Iris pigment epithelial cell (primary cell): ENCODE results near the gene OTUD3.
"Not testable (repeated sequence)": the region's sequence is repeated elsewhere in the genome, so short reads cannot be mapped to it uniquely, and the experiment has no call there.

Experiments used
- DNase-seq: peaks from one replicate; pipeline ENCODE4 v3.0.0-alpha.2; 2011; ENCODE audit warnings: low read depth

The OTUD3 gene

GRCh38 chr1:19882111-19883071 lies at the start of gene OTUD3:
Gene OTUD3 (plus strand): TSS chr1:19882395. CDS start chr1:19882514, 119 bp downstream.
- peak; percentile 96 for DNase-seq

GRCh38 chr1:19835578-19835977 lies 46.6 kb upstream of the OTUD3 start:
- no peak for DNase-seq

GRCh38 chr1:19837866-19838265 lies 44.3 kb upstream of the OTUD3 start:
- no peak for DNase-seq

- DNase-seq = peak; percentile 40
Observed at GRCh38 chr1:19840228-19840627, 42.0 kb upstream of the OTUD3 start.

- no peak for DNase-seq
Observed at GRCh38 chr1:19844731-19845495, 37.3 kb upstream of the OTUD3 start.

- no peak for DNase-seq
Observed at GRCh38 chr1:19845555-19845954, 36.6 kb upstream of the OTUD3 start.

- no peak for DNase-seq
Observed at GRCh38 chr1:19846338-19846737, 35.9 kb upstream of the OTUD3 start.

- DNase-seq = not testable (repeated sequence)
Observed at GRCh38 chr1:19847334-19847733, 34.9 kb upstream of the OTUD3 start.

- not testable (repeated sequence) for DNase-seq
Observed at GRCh38 chr1:19849307-19849706, 32.9 kb upstream of the OTUD3 start.

GRCh38 chr1:19850214-19850613 lies 32.0 kb upstream of the OTUD3 start:
- no peak for DNase-seq

GRCh38 chr1:19852036-19852435 lies 30.2 kb upstream of the OTUD3 start:
- DNase-seq = peak; percentile 14

- no peak for DNase-seq
Observed at GRCh38 chr1:19854866-19855265, 27.3 kb upstream of the OTUD3 start.

- no peak for DNase-seq
Observed at GRCh38 chr1:19858893-19859292, 23.3 kb upstream of the OTUD3 start.

GRCh38 chr1:19859876-19860275 lies 22.3 kb upstream of the OTUD3 start:
- DNase-seq = peak; percentile 24

GRCh38 chr1:19860418-19860817 lies 21.8 kb upstream of the OTUD3 start:
- no peak for DNase-seq

GRCh38 chr1:19861034-19861433 lies 21.2 kb upstream of the OTUD3 start:
- DNase-seq = peak; percentile 50

GRCh38 chr1:19861842-19862530 lies 20.2 kb upstream of the OTUD3 start:
- no peak for DNase-seq

- no peak for DNase-seq
Observed at GRCh38 chr1:19862944-19863343, 19.3 kb upstream of the OTUD3 start.

- DNase-seq = no peak
Observed at GRCh38 chr1:19864570-19865160, 17.5 kb upstream of the OTUD3 start.

GRCh38 chr1:19866029-19866428 lies 16.2 kb upstream of the OTUD3 start:
- no peak for DNase-seq

- DNase-seq = no peak
Observed at GRCh38 chr1:19866758-19867157, 15.4 kb upstream of the OTUD3 start.

- not testable (repeated sequence) for DNase-seq
Observed at GRCh38 chr1:19868575-19868974, 13.6 kb upstream of the OTUD3 start.
